ENCODE measurements around the gene LGR6. TPM values are rescaled to one million over a fixed set of nuclear protein-coding genes. Genes with fewer than 3 reads are reported as not detected.

LGR6 gene
- total RNA-seq, 1 experiment from 2014 or later: not detected

DNA sequence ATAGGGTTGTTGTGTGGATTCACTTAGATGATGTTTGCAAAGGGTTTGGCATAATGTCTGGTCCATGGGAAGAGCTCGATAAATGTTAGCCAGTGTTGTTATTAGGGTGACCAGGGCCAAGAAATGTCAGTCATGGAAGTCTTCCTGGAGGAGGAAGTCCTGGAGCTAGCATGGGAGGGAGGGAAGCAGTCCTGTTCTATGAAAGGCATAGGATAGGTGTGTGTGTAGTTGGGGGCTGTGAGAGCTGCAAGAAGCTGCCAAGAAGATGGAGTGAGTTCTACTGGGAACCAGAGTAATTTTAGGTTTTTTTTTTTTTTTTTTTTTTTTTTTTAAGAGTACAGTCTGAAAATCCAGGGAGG lies 4.7 kb downstream of the LGR6 start:
- DNase-seq: no peak
- 0 out of 2 replicates have a peak, but pooled peaks cover 3% of the 10 kb centered on the region for H3K4me1 ChIP-seq (ENCODE audit: low read length)
- no peak overlapping the region for H3K9ac ChIP-seq (ENCODE audit: low read length)
- H3K36me3 ChIP-seq (ENCODE audit: insufficient read depth, low read length): no peaks in the 10 kb centered on the region
- H2AFZ ChIP-seq (ENCODE audit: low read length): no peak overlapping the region
- H3K4me2 ChIP-seq (ENCODE audit: low read depth, low read length, poor library complexity, severe bottlenecking): no peak overlapping the region
- no peak overlapping the region for H3K27ac ChIP-seq (ENCODE audit: low read length)
- no peaks in the 10 kb centered on the region for H3K9me3 ChIP-seq (ENCODE audit: low read length)
- no peaks in the 10 kb centered on the region for H3K9me2 ChIP-seq (replicated peaks; ENCODE audit: insufficient read depth, low read length)
- no peaks in the 10 kb centered on the region for H4K20me1 ChIP-seq (ENCODE audit: insufficient read depth, low read depth, low read length)
- no peak overlapping the region for H3K4me3 ChIP-seq (ENCODE audit: low read length)
- no peaks in the 10 kb centered on the region for H3K79me2 ChIP-seq (ENCODE audit: low read length)
- H3K27me3 ChIP-seq (ENCODE audit: low read length): no peaks in the 10 kb centered on the region

DNA sequence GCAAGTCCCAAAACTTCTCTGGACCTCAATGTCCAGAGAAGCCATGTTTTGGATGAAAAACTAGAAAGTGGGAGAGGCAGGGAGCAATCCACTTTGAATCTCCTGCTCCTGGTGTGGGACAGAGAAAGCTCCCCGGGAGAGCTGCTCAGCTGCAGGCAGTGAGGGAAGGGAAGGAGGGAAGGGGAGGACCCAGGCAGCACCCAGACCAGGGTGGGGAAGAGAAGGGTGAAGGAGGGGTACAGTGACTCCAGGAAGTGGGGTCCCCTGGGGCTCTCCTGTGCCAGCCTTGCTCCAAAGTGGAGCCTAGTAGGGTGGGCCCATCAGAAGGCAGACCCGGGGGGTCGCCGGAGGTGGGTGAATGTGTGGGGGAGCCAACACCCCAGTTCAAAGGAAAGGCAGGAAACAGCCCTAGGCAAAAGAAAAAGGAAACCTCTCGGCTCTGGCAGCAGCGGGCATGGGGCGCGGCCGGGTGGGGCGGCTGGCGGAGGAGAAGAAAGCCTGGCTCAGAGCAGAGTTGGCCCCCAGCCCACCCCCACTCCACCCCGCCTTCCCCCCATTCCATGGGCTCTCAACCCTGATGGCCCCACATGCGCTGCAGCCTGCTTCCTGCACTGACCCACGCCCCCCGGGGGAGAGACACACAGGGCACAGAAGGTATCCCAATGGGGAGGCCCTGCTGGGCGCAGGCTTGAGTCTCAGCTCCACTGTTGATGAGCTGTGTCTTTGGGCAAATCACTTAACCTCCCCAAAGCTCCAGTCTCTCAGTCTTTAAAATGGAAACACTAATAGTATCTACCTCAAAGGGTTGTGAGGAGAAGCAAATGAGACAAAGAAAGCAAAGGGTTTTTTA lies 5.7 kb downstream of the LGR6 start:
- H3K27ac ChIP-seq (ENCODE audit: low read length): no peak overlapping the region

DNA sequence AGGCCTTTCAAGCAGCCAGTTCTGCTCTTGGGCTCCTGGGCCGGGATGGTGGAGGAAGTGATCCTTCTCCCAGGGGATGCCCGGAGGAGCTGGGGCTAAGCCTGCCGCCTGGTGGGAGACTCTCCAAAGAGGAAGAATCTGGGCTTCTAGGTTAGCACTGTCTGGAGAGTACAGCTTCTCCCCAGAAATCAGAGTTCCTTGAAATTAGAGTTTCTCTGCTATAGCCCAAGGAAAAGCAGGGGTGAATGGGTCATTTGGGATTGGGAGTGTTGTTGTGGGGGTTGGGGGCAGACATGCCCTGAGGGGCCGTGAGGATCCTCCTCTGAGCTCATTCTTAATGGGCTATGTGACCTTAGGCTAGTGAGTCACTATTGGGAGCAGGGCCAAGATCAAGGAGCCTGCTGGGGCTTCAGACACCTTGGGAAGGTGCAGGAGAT lies 6.5 kb downstream of the LGR6 start:
- no peak overlapping the region for H3K4me2 ChIP-seq (ENCODE audit: low read depth, low read length, poor library complexity, severe bottlenecking)

More for the DNA sequence above, 5.7 kb downstream of the LGR6 start:
- no peaks in the 10 kb centered on the region for H3K27me3 ChIP-seq (ENCODE audit: low read length)
- H3K9me3 ChIP-seq (ENCODE audit: low read length): no peaks in the 10 kb centered on the region
- DNase-seq: no peak
- no peaks in the 10 kb centered on the region for H3K79me2 ChIP-seq (ENCODE audit: low read length)
- H3K4me2 ChIP-seq (ENCODE audit: low read depth, low read length, poor library complexity, severe bottlenecking): no peak overlapping the region
- no peak overlapping the region for H3K9ac ChIP-seq (ENCODE audit: low read length)
- no peaks in the 10 kb centered on the region for H3K36me3 ChIP-seq (ENCODE audit: insufficient read depth, low read length)
- H3K4me3 ChIP-seq (ENCODE audit: low read length): no peak overlapping the region
- 0 out of 2 replicates have a peak, but pooled peaks cover 3% of the 10 kb centered on the region for H3K4me1 ChIP-seq (ENCODE audit: low read length)
- no peak overlapping the region for H2AFZ ChIP-seq (ENCODE audit: low read length)
- no peaks in the 10 kb centered on the region for H3K9me2 ChIP-seq (replicated peaks; ENCODE audit: insufficient read depth, low read length)
- H4K20me1 ChIP-seq (ENCODE audit: insufficient read depth, low read depth, low read length): no peaks in the 10 kb centered on the region

GRCh38 chr1:202200669-202201068 lies 7.1 kb downstream of the LGR6 start:
- Histone ChIP-seq H3K4me3 (ENCODE audit: low read length) (no peak overlapping the region), H3K9me2 (replicated peaks; ENCODE audit: insufficient read depth, low read length) (no peaks in the 10 kb centered on the region), H3K4me2 (ENCODE audit: low read depth, low read length, poor library complexity, severe bottlenecking) (no peak overlapping the region), H4K20me1 (ENCODE audit: insufficient read depth, low read depth, low read length) (no peaks in the 10 kb centered on the region), H3K79me2 (ENCODE audit: low read length) (no peaks in the 10 kb centered on the region), H3K36me3 (ENCODE audit: insufficient read depth, low read length) (no peaks in the 10 kb centered on the region), H3K9ac (ENCODE audit: low read length) (no peak overlapping the region), H3K27ac (ENCODE audit: low read length) (no peak overlapping the region), H3K4me1 (ENCODE audit: low read length) (no peaks in the 10 kb centered on the region), H3K9me3 (ENCODE audit: low read length) (no peaks in the 10 kb centered on the region; the same call in 1 of the 2 replicates), H2AFZ (ENCODE audit: low read length) (no peak overlapping the region), H3K27me3 (ENCODE audit: low read length) (no peaks in the 10 kb centered on the region)
- DNase-seq: no peak

More for the DNA sequence above, 6.5 kb downstream of the LGR6 start:
- no peaks in the 10 kb centered on the region for H3K36me3 ChIP-seq (ENCODE audit: insufficient read depth, low read length)
- no peaks in the 10 kb centered on the region for H3K27me3 ChIP-seq (ENCODE audit: low read length)
- H4K20me1 ChIP-seq (ENCODE audit: insufficient read depth, low read depth, low read length): no peaks in the 10 kb centered on the region
- no peaks in the 10 kb centered on the region for H3K9me3 ChIP-seq (ENCODE audit: low read length)
- no peak overlapping the region for H3K27ac ChIP-seq (ENCODE audit: low read length)
- no peaks in the 10 kb centered on the region for H3K79me2 ChIP-seq (ENCODE audit: low read length)
- no peak for DNase-seq
- H2AFZ ChIP-seq (ENCODE audit: low read length): no peak overlapping the region
- no peak overlapping the region for H3K4me3 ChIP-seq (ENCODE audit: low read length)
- H3K4me1 ChIP-seq (ENCODE audit: low read length): no peaks in the 10 kb centered on the region
- no peak overlapping the region for H3K9ac ChIP-seq (ENCODE audit: low read length)
- no peaks in the 10 kb centered on the region for H3K9me2 ChIP-seq (replicated peaks; ENCODE audit: insufficient read depth, low read length)

GRCh38 chr1:202201266-202201665 lies 7.7 kb downstream of the LGR6 start:
- Histone ChIP-seq H3K27me3 (ENCODE audit: low read length) (no peaks in the 10 kb centered on the region), H3K36me3 (ENCODE audit: insufficient read depth, low read length) (no peaks in the 10 kb centered on the region), H3K4me2 (ENCODE audit: low read depth, low read length, poor library complexity, severe bottlenecking) (no peak overlapping the region), H3K9me3 (ENCODE audit: low read length) (no peaks in the 10 kb centered on the region; the same call in 1 of the 2 replicates), H3K9ac (ENCODE audit: low read length) (no peak overlapping the region), H3K27ac (ENCODE audit: low read length) (no peak overlapping the region), H3K4me1 (ENCODE audit: low read length) (no peaks in the 10 kb centered on the region), H3K79me2 (ENCODE audit: low read length) (no peaks in the 10 kb centered on the region), H3K4me3 (ENCODE audit: low read length) (no peak overlapping the region), H2AFZ (ENCODE audit: low read length) (no peak overlapping the region), H4K20me1 (ENCODE audit: insufficient read depth, low read depth, low read length) (no peaks in the 10 kb centered on the region), H3K9me2 (replicated peaks; ENCODE audit: insufficient read depth, low read length) (no peaks in the 10 kb centered on the region)
- DNase-seq: no peak

DNA sequence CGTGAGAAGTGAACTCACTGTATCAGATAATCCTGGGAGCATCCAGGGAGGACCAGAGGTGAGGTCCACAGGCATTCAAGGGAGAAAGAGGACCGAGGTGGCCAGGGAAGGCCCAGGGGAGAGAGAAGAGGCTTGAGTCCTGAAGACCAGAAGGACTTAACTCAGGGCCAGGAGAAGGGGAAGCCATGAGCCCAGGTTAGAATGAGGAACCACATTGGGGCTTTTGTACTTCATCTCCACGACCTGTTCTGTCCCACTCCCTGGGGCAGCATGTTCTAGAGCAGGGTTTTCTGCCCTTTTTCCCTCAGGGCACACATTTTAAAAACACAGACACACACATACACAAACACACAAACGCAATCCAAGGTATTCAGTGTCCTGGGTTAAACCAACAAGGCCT lies 8.4 kb downstream of the LGR6 start:
- H3K9me2 ChIP-seq (replicated peaks; ENCODE audit: insufficient read depth, low read length): no peaks in the 10 kb centered on the region
- H2AFZ ChIP-seq (ENCODE audit: low read length): no peak overlapping the region
- no peaks in the 10 kb centered on the region; the same call in 1 of the 2 replicates for H3K9me3 ChIP-seq (ENCODE audit: low read length)
- no peak overlapping the region for H3K4me2 ChIP-seq (ENCODE audit: low read depth, low read length, poor library complexity, severe bottlenecking)
- H3K79me2 ChIP-seq (ENCODE audit: low read length): no peaks in the 10 kb centered on the region
- H3K36me3 ChIP-seq (ENCODE audit: insufficient read depth, low read length): no peaks in the 10 kb centered on the region
- no peak overlapping the region for H3K27ac ChIP-seq (ENCODE audit: low read length)
- no peak overlapping the region for H3K4me3 ChIP-seq (ENCODE audit: low read length)
- H3K27me3 ChIP-seq (ENCODE audit: low read length): no peaks in the 10 kb centered on the region
- H4K20me1 ChIP-seq (ENCODE audit: insufficient read depth, low read depth, low read length): no peaks in the 10 kb centered on the region
- DNase-seq: no peak
- H3K9ac ChIP-seq (ENCODE audit: low read length): no peak overlapping the region
- H3K4me1 ChIP-seq (ENCODE audit: low read length): no peaks in the 10 kb centered on the region

DNA sequence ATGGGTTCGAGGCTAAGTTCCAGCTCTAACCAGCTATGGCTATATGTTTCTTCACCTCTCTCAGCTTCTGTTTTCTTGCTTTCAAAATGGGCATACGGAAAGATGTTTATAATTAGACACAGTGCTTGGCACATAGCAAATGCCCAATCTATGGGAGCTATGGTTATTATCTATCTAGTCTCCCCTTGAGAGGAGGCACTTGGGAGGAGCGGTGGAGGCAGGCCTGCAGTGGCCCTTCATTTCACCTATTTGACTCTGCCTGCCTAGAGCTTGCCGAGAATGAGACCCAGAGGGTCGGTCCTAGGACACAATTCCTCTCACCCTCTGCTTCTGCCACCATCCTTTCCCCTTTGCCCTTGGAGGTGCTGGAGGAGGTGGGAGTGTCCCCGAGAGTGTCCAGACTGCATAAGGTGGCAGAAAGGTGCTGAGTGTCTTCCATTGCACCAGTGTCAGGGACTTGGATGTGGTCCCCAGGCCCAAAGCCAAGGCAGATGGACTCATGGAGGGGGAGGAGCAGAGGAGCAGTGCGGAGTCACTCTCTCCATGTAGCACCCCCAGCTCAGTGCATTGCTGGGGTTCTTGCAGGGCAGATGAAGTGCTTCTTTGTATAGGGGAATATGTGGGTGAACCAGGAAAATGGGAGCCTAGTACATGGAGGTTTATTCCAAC lies 9.0 kb downstream of the LGR6 start:
- H3K36me3 ChIP-seq (ENCODE audit: insufficient read depth, low read length): no peaks in the 10 kb centered on the region
- H3K27me3 ChIP-seq (ENCODE audit: low read length): no peaks in the 10 kb centered on the region
- no peaks in the 10 kb centered on the region; the same call in 1 of the 2 replicates for H3K9me3 ChIP-seq (ENCODE audit: low read length)
- H2AFZ ChIP-seq (ENCODE audit: low read length): no peak overlapping the region
- H3K9me2 ChIP-seq (replicated peaks; ENCODE audit: insufficient read depth, low read length): no peaks in the 10 kb centered on the region
- no peak overlapping the region for H3K9ac ChIP-seq (ENCODE audit: low read length)
- H3K79me2 ChIP-seq (ENCODE audit: low read length): no peaks in the 10 kb centered on the region
- no peak overlapping the region for H3K4me2 ChIP-seq (ENCODE audit: low read depth, low read length, poor library complexity, severe bottlenecking)
- DNase-seq: no peak
- no peak overlapping the region for H3K27ac ChIP-seq (ENCODE audit: low read length)
- H3K4me1 ChIP-seq (ENCODE audit: low read length): no peaks in the 10 kb centered on the region
- H3K4me3 ChIP-seq (ENCODE audit: low read length): no peak overlapping the region
- no peaks in the 10 kb centered on the region for H4K20me1 ChIP-seq (ENCODE audit: insufficient read depth, low read depth, low read length)

- H3K79me2 ChIP-seq (ENCODE audit: low read length): no peaks in the 10 kb centered on the region
- H2AFZ ChIP-seq (ENCODE audit: low read length): no peak overlapping the region
- no peaks in the 10 kb centered on the region for H3K27me3 ChIP-seq (ENCODE audit: low read length)
- no peaks in the 10 kb centered on the region for H3K36me3 ChIP-seq (ENCODE audit: insufficient read depth, low read length)
- H3K9me3 ChIP-seq (ENCODE audit: low read length): no peaks in the 10 kb centered on the region; the same call in 1 of the 2 replicates
- no peaks in the 10 kb centered on the region for H3K4me1 ChIP-seq (ENCODE audit: low read length)
- H3K9ac ChIP-seq (ENCODE audit: low read length): no peak overlapping the region
- H3K9me2 ChIP-seq (replicated peaks; ENCODE audit: insufficient read depth, low read length): no peaks in the 10 kb centered on the region
- no peak overlapping the region for H3K27ac ChIP-seq (ENCODE audit: low read length)
- no peak overlapping the region for H3K4me2 ChIP-seq (ENCODE audit: low read depth, low read length, poor library complexity, severe bottlenecking)
- H4K20me1 ChIP-seq (ENCODE audit: insufficient read depth, low read depth, low read length): no peaks in the 10 kb centered on the region
- H3K4me3 ChIP-seq (ENCODE audit: low read length): no peak overlapping the region
- peak; percentile 57 for DNase-seq
Observed at GRCh38 chr1:202203238-202204039, 9.8 kb downstream of the LGR6 start.

All from Karpas-422 (cell line).